Esophagus mucosa (tissue), 1 donor: Measurements from ENCODE around the gene GSX2. TPM values are rescaled to one million over a fixed set of nuclear protein-coding genes. Genes with fewer than 3 reads are reported as not detected.
"Not testable (repeated sequence)": the region's sequence is repeated elsewhere in the genome, so short reads cannot be mapped to it uniquely, and the experiment has no call there.

Experiments used
- ATAC-seq: fragments of 200-7000 bp; cut with Tn5 transposase; one replicate; pipeline ENCODE4 v1.9.1; 2020
- total RNA-seq: library from RNA; stranded (reverse); gene quantifications from one replicate; pipeline ENCODE4 v1.2.4, GENCODE V29; 2023
- donor health status: DM: yes; HTN: yes; CAD: no.

Gene GSX2
- total RNA-seq: not detected

- peak; percentile 13 for ATAC-seq
Measured at GRCh38 chr4:54099748-54100574, at the start of gene GSX2. TSS of gene GSX2 (plus strand) at chr4:54100163. CDS start at chr4:54100345, 182 bp downstream.

GRCh38 chr4:54050214-54050904 lies 49.6 kb upstream of the GSX2 start:
- no peak for ATAC-seq

- ATAC-seq: not testable (repeated sequence)
Measured at GRCh38 chr4:54053322-54053721, 46.6 kb upstream of the GSX2 start.

GRCh38 chr4:54054501-54054900 lies 45.5 kb upstream of the GSX2 start:
- no peak for ATAC-seq

- ATAC-seq: no peak
Measured at GRCh38 chr4:54055494-54055893, 44.5 kb upstream of the GSX2 start.

GRCh38 chr4:54056360-54056759 lies 43.6 kb upstream of the GSX2 start:
- no peak for ATAC-seq

- no peak for ATAC-seq
Measured at GRCh38 chr4:54058171-54058570, 41.8 kb upstream of the GSX2 start.

GRCh38 chr4:54060116-54060515 lies 39.8 kb upstream of the GSX2 start:
- no peak for ATAC-seq

- ATAC-seq: no peak
Measured at GRCh38 chr4:54061067-54061466, 38.9 kb upstream of the GSX2 start.

- no peak for ATAC-seq
Measured at GRCh38 chr4:54061873-54062272, 38.1 kb upstream of the GSX2 start.

- ATAC-seq: no peak
Measured at GRCh38 chr4:54062392-54062791, 37.6 kb upstream of the GSX2 start.

- ATAC-seq: no peak
Measured at GRCh38 chr4:54063229-54063628, 36.7 kb upstream of the GSX2 start.

- ATAC-seq: peak; percentile 18
Measured at GRCh38 chr4:54063737-54064316, 36.1 kb upstream of the GSX2 start.

GRCh38 chr4:54064317-54065111 lies 35.4 kb upstream of the GSX2 start, which contains the start of gene CHIC2:
TSS of gene CHIC2 (minus strand) at chr4:54064605. CDS start at chr4:54064300, 305 bp downstream.
- ATAC-seq: peak; percentile 93

- ATAC-seq: no peak
Measured at GRCh38 chr4:54065282-54066087, 34.5 kb upstream of the GSX2 start.

GRCh38 chr4:54066088-54066415 lies 33.9 kb upstream of the GSX2 start:
- no peak for ATAC-seq

- peak; percentile 2 for ATAC-seq
Measured at GRCh38 chr4:54066718-54067129, 33.2 kb upstream of the GSX2 start.

GRCh38 chr4:54067166-54067565 lies 32.8 kb upstream of the GSX2 start:
- peak; percentile 67 for ATAC-seq

GRCh38 chr4:54073271-54073880 lies 26.6 kb upstream of the GSX2 start:
- ATAC-seq: no peak

GRCh38 chr4:54074381-54074780 lies 25.6 kb upstream of the GSX2 start:
- ATAC-seq: no peak

GRCh38 chr4:54076673-54077072 lies 23.3 kb upstream of the GSX2 start:
- no peak for ATAC-seq
